ENCODE data around the gene RPN1. TPM values are rescaled to one million over a fixed set of nuclear protein-coding genes. Genes with fewer than 3 reads are reported as not detected.
A peak's percentile ranks its signal among the peaks of the same experiment; 100 is the strongest.

RPN1 gene
- total and polyA plus RNA-seq, 2 of the 13 experiments (the other 11 are each of a cell fraction or from before 2014, with no cell fraction given): 290 to 342 TPM

DNA sequence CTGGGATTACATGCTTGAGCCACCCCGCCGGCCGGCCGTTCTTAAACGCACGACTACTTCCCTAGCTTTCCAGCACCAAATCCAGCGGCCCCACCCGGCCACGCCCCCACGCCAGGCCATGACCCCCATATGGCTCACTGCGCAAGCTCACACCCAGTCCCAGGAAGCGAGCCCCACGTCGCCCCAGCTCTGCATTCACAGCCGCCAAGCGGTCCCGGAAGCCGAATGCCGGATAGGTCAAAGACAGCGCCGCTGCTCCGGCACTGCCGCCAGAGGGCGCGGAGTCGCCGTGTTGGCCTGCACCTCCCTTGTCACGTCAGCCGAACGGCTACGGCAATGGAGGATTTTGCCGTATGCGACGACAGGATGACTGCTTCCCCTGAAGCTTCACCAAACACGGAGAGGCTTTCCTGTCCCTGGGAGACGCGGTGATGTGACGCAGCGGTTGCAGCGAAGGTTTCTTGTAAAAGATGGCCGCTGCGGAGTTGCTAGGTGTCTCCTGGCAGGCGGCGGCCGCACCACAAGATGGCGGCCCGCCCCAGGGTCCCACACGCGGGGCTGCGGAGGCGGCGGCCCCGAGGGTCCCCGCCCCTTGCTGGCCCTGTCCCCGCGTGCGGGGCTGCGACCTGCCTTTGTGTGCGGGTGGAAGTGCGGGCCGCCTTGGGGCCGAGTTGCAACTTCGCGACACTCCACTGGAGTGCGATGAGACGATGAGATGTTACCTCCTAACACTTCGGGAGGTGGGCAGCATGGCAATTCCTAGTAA lies 30.2 kb upstream of the RPN1 start (continued):
- TF ChIP-seq DBP (CRISPR knock-in tag; IDR thresholded peaks at IDR 0.05; ENCODE audit: not compliant biosample characterization) (no peak), ATF4 (CRISPR knock-in tag; IDR thresholded peaks at IDR 0.05) (peak in 1 of 2 experiments; percentile 65; a peak in 2 of 4 replicates), TAF15 (IDR thresholded peaks at IDR 0.05; ENCODE audit: low read depth, low read length, poor library complexity, severe bottlenecking) (peak; percentile 26), FOXJ3 (CRISPR knock-in tag; IDR thresholded peaks at IDR 0.05; ENCODE audit: borderline replicate concordance) (no peak; the same call in 1 of the 2 replicates), TCF7L2 (IDR thresholded peaks at IDR 0.05; ENCODE audit: low read depth, low read length) (no peak), RFX1 (IDR thresholded peaks at IDR 0.05) (no peak), POLR2AphosphoS2 (IDR thresholded peaks at IDR 0.05; ENCODE audit: low read depth, low read length) (no peak; the same call in 1 of the 2 replicates), ZBTB33 (CRISPR knock-in tag; IDR thresholded peaks at IDR 0.05) (peak; percentile 76), RBFOX2 (IDR thresholded peaks at IDR 0.05; ENCODE audit: low read depth, low read length) (peak; percentile 94), GFI1 (CRISPR knock-in tag; IDR thresholded peaks at IDR 0.05; ENCODE audit: borderline replicate concordance) (peak; percentile 79), ZNF33A (CRISPR knock-in tag; IDR thresholded peaks at IDR 0.05; ENCODE audit: borderline replicate concordance) (peak; percentile 85; the same call in 1 of the 2 replicates), CERS6 (CRISPR knock-in tag; IDR thresholded peaks at IDR 0.05) (no peak), KLF15 (CRISPR knock-in tag; IDR thresholded peaks at IDR 0.05; ENCODE audit: borderline replicate concordance) (no peak), CHD2 (IDR thresholded peaks at IDR 0.05; ENCODE audit: low read depth, low read length) (0 out of 2 replicates have a peak, but pooled peaks have one; percentile 33), ZFP36 (IDR thresholded peaks at IDR 0.05; ENCODE audit: borderline replicate concordance, low read depth, low read length, partially characterized antibody) (no peak), HOXA9 (CRISPR knock-in tag; IDR thresholded peaks at IDR 0.05; ENCODE audit: borderline replicate concordance) (no peak; the same call in 1 of the 2 replicates), ZNF333 (CRISPR knock-in tag; IDR thresholded peaks at IDR 0.05; ENCODE audit: borderline replicate concordance) (no peak)
- TF ChIP-seq, protein P1, sequence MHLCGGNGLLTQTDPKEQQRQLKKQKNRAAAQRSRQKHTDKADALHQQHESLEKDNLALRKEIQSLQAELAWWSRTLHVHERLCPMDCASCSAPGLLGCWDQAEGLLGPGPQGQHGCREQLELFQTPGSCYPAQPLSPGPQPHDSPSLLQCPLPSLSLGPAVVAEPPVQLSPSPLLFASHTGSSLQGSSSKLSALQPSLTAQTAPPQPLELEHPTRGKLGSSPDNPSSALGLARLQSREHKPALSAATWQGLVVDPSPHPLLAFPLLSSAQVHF (CRISPR knock-in tag; IDR thresholded peaks at IDR 0.05): peak; percentile 52; the same call in 1 of the 2 replicates
- TF ChIP-seq, protein P2, sequence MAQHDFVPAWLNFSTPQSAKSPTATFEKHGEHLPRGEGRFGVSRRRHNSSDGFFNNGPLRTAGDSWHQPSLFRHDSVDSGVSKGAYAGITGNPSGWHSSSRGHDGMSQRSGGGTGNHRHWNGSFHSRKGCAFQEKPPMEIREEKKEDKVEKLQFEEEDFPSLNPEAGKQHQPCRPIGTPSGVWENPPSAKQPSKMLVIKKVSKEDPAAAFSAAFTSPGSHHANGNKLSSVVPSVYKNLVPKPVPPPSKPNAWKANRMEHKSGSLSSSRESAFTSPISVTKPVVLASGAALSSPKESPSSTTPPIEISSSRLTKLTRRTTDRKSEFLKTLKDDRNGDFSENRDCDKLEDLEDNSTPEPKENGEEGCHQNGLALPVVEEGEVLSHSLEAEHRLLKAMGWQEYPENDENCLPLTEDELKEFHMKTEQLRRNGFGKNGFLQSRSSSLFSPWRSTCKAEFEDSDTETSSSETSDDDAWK (CRISPR knock-in tag; IDR thresholded peaks at IDR 0.05): no peak

Measured in HepG2 (cell line).